Ectodermal cell (in vitro differentiated cells): Measurements from ENCODE around the gene CUEDC1.

Experiments used
- H3K27ac ChIP-seq: 2 replicates; pipeline ENCODE4 v1.7.0; 2013; ENCODE audit warnings: mild to moderate bottlenecking, low read depth, low read length; ENCODE audit not compliant: insufficient read depth, poor library complexity, severe bottlenecking
- H3K27me3 ChIP-seq: 2 replicates; pipeline ENCODE4 v1.7.0; 2013; ENCODE audit warnings: mild to moderate bottlenecking, low read length; ENCODE audit not compliant: insufficient read depth, control insufficient read depth, poor library complexity, severe bottlenecking
- H3K36me3 ChIP-seq: one replicate; pipeline ENCODE4 v1.7.0; 2013; ENCODE audit warnings: low read length; ENCODE audit not compliant: control insufficient read depth, insufficient read depth
- H3K4me1 ChIP-seq: one replicate; pipeline ENCODE4 v1.7.0; 2013; ENCODE audit warnings: low read length; ENCODE audit not compliant: control insufficient read depth, insufficient read depth
- H3K4me3 ChIP-seq: 2 replicates; pipeline ENCODE4 v1.7.0; 2013; ENCODE audit warnings: low read depth, low read length, control low read depth; ENCODE audit not compliant: insufficient read depth
- H3K9me3 ChIP-seq: 2 replicates; pipeline ENCODE4 v1.7.0; 2013; ENCODE audit warnings: mild to moderate bottlenecking, low read length, moderate library complexity; ENCODE audit not compliant: control insufficient read depth
- WGBS, 2 experiments: methylation state at CpG; one replicate each; pipeline ENCODE4 v1.1.7; 2013; ENCODE audit warnings: missing lambda C conversion rate in 2 of 2; 5-methylcytosine and 5-hydroxymethylcytosine counted together

Gene CUEDC1

GRCh38 chr17:57994436-57994835, 39.2 kb upstream of the CUEDC1 start:
- WGBS, 2 experiments, result 70 to 77% methylated on average over 2 of the region's 2 CpGs
- H3K9me3 ChIP-seq, result no peaks in the 10 kb centered on the region
- H3K36me3 ChIP-seq, result peaks cover 3% of the 10 kb centered on the region
- peaks cover 29% of the 10 kb centered on the region for H3K4me1 ChIP-seq
- H3K4me3 ChIP-seq, result no peak overlapping the region
- H3K27ac ChIP-seq, result peak overlapping the region; percentile 71
- no peaks in the 10 kb centered on the region for H3K27me3 ChIP-seq

DNA sequence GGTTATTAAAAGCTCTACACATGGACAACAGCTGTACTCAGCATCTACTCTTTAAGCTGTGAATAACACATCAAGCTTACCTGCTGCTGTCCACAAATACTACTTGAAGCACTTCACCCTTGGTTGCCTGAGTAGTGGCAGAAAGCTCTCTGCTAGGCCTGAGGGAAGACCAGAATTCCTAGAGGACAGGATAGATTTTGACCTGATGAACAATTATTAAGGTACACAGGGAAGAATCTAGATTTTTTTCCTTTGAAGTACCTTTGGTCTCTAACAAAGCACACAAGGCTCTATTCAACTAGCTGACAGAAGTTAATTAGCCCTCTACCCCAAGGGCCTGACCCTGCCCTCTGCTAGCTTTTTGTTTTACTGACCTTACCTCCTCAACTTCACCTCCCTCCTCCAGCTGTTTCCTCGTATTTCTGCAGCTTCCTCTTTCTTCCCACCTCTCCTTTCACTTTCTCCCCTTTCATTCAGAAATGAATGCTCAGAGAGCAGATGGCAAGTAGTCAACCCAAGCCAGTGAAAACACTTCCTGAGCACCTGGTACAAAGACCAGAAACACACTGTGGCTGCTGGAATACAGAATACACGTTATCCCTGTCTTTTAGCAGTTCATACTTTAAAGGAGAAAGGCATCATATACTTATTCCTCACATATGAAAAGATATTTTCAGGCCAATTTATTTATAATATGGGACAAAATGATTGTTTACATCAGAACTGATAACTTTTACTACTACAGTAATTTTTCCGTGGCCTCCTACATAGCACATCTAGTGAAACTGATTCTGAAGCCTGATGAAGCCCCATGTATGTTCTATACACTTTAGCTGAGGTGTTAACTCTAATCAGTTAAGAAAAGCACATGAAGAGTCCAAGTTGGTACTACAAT, 38.5 kb upstream of the CUEDC1 start:
- Histone ChIP-seq H3K9me3 (no peaks in the 10 kb centered on the region), H3K27ac (peak overlapping the region; percentile 71), H3K4me1 (peaks cover 32% of the 10 kb centered on the region), H3K4me3 (no peak overlapping the region), H3K36me3 (peaks cover 3% of the 10 kb centered on the region), H3K27me3 (no peaks in the 10 kb centered on the region)
- WGBS, 2 experiments, result 48 to 55% methylated on average over 3 of the region's 3 CpGs

- H3K4me1 ChIP-seq, result peaks cover 35% of the 10 kb centered on the region
- H3K27ac ChIP-seq, result no peak overlapping the region
- H3K9me3 ChIP-seq, result no peaks in the 10 kb centered on the region
- no peaks in the 10 kb centered on the region for H3K27me3 ChIP-seq
- no peaks in the 10 kb centered on the region for H3K36me3 ChIP-seq
- H3K4me3 ChIP-seq, result no peak overlapping the region
Measured at GRCh38 chr17:57991537-57991936, 36.3 kb upstream of the CUEDC1 start.

DNA sequence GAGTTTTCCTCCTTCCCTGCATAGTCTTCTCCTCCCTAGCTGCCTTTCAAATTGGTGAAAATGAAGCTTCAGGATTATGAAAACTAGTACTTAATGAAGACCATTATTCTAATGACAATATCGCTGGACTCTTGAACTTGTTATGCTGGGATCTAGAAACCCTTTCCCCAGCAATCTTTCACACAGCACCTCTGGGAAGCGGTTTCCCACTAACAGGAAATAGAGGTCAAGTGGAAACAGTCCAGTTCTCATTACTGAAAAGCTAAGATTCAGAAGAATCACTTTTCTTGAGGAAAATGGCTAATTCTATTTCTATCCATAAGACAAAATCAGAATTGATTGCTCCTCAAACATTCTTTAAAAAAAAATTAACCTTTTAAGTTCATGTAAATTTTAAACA, 34.8 kb upstream of the CUEDC1 start:
- Histone ChIP-seq H3K27me3 (no peaks in the 10 kb centered on the region), H3K9me3 (no peaks in the 10 kb centered on the region), H3K4me3 (no peak overlapping the region), H3K36me3 (no peaks in the 10 kb centered on the region), H3K4me1 (peaks cover 34% of the 10 kb centered on the region), H3K27ac (no peak overlapping the region)
- 93 to 97% methylated on average over 2 of the region's 2 CpGs for WGBS, 2 experiments

DNA sequence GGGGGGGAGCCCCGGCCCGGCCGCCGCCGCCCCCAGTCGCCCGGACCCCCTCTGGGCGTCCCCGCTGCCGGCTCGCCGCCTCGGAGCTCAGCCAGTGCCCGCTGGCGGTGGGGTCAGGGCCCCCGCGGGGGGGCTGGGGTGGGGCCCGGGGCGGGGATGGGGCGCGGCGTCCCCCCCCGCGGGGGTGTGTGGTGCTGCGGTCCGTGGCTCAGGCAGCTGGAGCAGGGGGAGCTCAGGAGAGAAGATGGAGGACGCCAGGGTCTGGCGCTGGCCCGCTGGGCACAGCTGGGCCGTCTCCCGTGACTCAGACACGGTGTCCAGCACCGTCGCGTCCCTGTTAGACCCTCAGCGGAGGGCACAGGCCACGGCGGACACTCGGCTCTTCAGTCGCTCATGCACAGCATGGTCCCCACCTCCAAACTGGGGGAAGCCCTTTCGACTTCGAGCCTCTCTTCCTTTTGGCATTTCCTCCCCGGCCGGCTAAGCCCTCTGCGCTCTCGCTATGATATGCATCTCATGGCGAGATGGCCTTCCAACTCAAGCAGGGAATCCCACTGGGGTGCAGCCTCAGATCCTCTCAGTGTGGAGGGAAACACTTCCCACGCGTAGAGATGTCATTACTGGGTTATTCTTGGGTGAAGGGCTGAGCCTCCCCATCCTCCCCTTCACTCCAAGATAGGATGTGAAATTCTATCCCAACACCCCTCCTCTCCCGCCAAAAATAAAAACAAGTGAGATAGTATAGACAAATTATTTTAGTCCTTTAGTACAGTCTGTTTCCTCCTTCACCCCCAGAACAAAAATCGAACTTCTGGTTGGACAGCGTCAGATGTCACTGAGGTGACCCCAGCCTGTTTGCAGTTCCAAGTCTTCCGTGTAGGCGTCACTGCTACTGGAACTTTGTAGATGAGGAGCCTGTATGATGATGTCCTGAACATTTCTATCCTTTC, 33.4 kb upstream of the CUEDC1 start:
- 6 to 7% methylated on average over 53 of the region's 54 CpGs for WGBS, 2 experiments

DNA sequence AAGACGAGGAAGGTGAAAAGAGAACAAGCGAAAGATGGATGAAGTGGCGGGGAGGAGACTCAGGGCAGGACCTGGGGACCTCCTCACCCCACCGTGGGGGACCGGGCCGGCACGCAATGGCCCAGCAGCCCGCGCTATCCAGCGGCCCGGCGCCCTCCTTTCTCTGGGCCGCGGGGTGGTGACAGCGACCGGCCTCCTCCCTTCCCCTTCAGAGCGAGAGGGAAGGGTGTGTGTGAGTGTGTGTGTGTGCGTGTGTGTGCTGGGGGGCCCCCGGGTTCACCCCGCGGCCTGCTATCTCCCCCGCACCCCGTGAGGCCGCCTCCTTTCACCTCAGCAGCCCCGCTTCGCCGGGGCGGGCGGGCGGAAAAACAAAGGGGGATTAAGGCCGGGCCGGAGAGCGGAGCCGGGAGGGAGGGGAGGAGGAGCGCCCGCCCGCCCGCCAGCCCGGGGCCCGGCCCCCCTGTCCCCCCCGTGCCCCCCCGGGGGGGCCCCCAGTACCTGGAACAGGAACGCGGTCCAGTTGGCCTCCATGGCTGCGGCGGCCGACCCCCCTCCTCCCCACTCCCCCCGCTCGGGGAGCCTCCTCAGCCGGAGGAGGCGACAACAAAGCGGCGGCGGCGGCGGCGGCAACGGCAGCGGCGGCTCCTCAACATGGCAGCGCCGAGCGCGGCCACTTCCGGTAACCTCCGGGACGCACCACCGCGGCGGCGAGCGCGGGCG, 32.5 kb upstream of the CUEDC1 start, which contains the start of gene VEZF1:
Gene VEZF1, minus strand, starts transcription at position 674 of the 720 bp plus-strand sequence. Its CDS starts 143 bp downstream, at position 531.
- WGBS, 2 experiments, result 0 to 1% methylated on average over 70 to 72 of the region's 74 CpGs
- Histone ChIP-seq H3K9me3 (no peaks in the 10 kb centered on the region), H3K4me1 (peaks cover 24% of the 10 kb centered on the region), H3K27me3 (no peaks in the 10 kb centered on the region), H3K4me3 (peak within 1 kb of the TSS; percentile 92), H3K36me3 (peaks cover 5% of the 10 kb centered on the region), H3K27ac (peak within 1 kb of the TSS; percentile 96)

More for the DNA sequence above, 33.4 kb upstream of the CUEDC1 start:
- Histone ChIP-seq H3K27me3 (no peaks in the 10 kb centered on the region), H3K4me3 (peak overlapping the region; percentile 92), H3K36me3 (no peaks in the 10 kb centered on the region), H3K27ac (peak overlapping the region; percentile 96), H3K4me1 (peaks cover 26% of the 10 kb centered on the region), H3K9me3 (no peaks in the 10 kb centered on the region)

GRCh38 chr17:57986841-57987580, 31.8 kb upstream of the CUEDC1 start:
- Histone ChIP-seq H3K36me3 (peaks cover 11% of the 10 kb centered on the region), H3K9me3 (no peaks in the 10 kb centered on the region), H3K27me3 (no peaks in the 10 kb centered on the region), H3K4me1 (peaks cover 24% of the 10 kb centered on the region), H3K4me3 (peak overlapping the region; percentile 92), H3K27ac (peak overlapping the region; percentile 96)
- whole genome bisulfite sequencing, 2 experiments, result 1% methylated on average over 38 of the region's 38 CpGs

DNA sequence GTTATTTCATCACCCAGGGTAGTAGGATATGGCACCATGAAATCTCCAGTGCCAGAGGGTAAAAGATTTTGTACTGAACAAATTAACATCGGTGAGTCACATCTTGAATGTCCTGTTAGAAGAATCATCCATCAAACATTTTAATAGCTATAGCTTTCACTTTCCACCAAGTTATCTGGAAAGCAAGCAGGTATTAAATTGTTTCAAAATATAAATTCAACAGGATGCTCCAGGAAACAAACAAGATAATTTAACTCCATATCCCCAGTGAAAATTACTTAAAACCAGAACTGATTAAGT, 30.4 kb upstream of the CUEDC1 start:
- WGBS, 2 experiments, result 74 to 83% methylated on average over 1 of the region's 1 CpG
- Histone ChIP-seq H3K4me1 (peaks cover 24% of the 10 kb centered on the region), H3K4me3 (peak overlapping the region; percentile 92), H3K36me3 (peaks cover 20% of the 10 kb centered on the region), H3K27me3 (no peaks in the 10 kb centered on the region), H3K27ac (no peak overlapping the region), H3K9me3 (no peaks in the 10 kb centered on the region)

DNA sequence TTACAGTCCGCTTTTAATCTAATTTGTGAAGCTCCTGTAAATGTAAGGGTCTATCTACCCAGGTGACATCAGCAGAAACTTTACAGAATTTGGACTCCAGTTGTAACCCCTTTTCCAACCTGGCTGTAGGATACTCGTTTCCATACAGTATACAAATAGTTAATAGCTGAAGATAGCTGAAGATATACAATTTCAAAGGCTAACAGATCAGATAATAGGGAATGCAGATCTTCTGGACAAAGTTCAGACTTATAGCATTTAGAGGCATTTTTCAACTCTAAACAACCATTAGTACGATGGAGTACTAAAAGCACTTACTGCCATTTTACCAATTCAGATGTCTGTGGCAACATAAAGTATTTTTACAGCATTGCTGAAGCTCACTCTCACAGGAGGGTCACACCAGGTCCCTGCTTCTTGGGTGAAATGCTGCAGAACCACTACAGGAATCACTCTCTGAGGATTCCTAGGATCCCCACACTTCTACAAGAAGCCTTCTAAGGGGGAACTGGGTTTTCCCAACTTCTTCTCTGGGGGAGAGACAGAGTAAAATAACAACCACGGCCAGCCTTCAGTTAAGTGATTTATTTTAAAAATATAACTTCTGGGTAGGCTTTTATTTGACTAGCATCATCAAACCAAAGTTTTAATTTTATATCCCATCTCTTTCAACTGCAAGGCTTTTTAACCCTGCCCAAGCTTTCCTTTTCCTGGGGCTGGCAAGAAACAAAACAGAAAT, 29.9 kb upstream of the CUEDC1 start:
- H3K27me3 ChIP-seq, result no peaks in the 10 kb centered on the region
- H3K9me3 ChIP-seq, result no peaks in the 10 kb centered on the region
- H3K36me3 ChIP-seq, result peaks cover 25% of the 10 kb centered on the region
- peaks cover 24% of the 10 kb centered on the region for H3K4me1 ChIP-seq
- H3K27ac ChIP-seq, result no peak overlapping the region
- 83 to 90% methylated on average over 2 to 3 of the region's 4 CpGs for WGBS, 2 experiments
- H3K4me3 ChIP-seq, result peak overlapping the region; percentile 92
